Liver (tissue), 9 donors: ENCODE results near the gene YTHDF1. TPM values are rescaled to one million over a fixed set of nuclear protein-coding genes. Genes with fewer than 3 reads are reported as not detected.

ENCODE experiments used
- DNase-seq: peaks from one replicate; pipeline ENCODE4 v3.0.0-alpha.2; 2017; ENCODE audit warnings: low spot score
- H3K27ac ChIP-seq, 2 donors: one replicate each; pipeline ENCODE4 v1.7.0; 2013; ENCODE audit warnings: inconsistent platforms in 2 of 2, low read length in 2 of 2, control low read depth in 1 of 2, low read depth in 1 of 2, mild to moderate bottlenecking in 1 of 2
- H3K27me3 ChIP-seq, 4 donors: one replicate each; pipeline versions ENCODE4 v1.6.1 to v1.7.0; 2013; ENCODE audit warnings: low read length in 3 of 4, inconsistent platforms in 1 of 4, mild to moderate bottlenecking in 1 of 4, moderate library complexity in 1 of 4; ENCODE audit not compliant: control insufficient read depth in 4 of 4, insufficient read depth in 4 of 4
- H3K36me3 ChIP-seq, 4 donors: one replicate each; pipeline versions ENCODE4 v1.6.1 to v1.7.0; 2013; ENCODE audit warnings: low read length in 3 of 4, mild to moderate bottlenecking in 3 of 4, low read depth in 1 of 4, moderate library complexity in 1 of 4; ENCODE audit not compliant: control insufficient read depth in 4 of 4, insufficient read depth in 3 of 4
- H3K4me1 ChIP-seq, 4 donors: one replicate each; pipeline versions ENCODE4 v1.6.1 to v1.7.0; 2013; ENCODE audit warnings: low read length in 3 of 4, mild to moderate bottlenecking in 3 of 4, moderate library complexity in 1 of 4; ENCODE audit not compliant: control insufficient read depth in 4 of 4, insufficient read depth in 4 of 4
- H3K4me3 ChIP-seq, 3 donors: one replicate each; pipeline versions ENCODE4 v1.6.1 to v1.7.0; 2013; ENCODE audit warnings: low read length in 3 of 3, control low read depth in 1 of 3, low read depth in 1 of 3, mild to moderate bottlenecking in 1 of 3
- H3K9ac ChIP-seq, 2 donors: one replicate each; pipeline ENCODE4 v1.7.0; 2013; ENCODE audit warnings: low read length in 2 of 2, mild to moderate bottlenecking in 2 of 2, moderate library complexity in 2 of 2, control low read depth in 1 of 2, low read depth in 1 of 2
- H3K9me3 ChIP-seq, 4 donors: one replicate each; pipeline versions ENCODE4 v1.6.1 to v1.7.0; 2013; ENCODE audit warnings: low read length in 3 of 4; ENCODE audit not compliant: control insufficient read depth in 4 of 4
- ATF3 ChIP-seq: IDR thresholded peaks from 2 replicates; pipeline ENCODE4 v1.6.1; 2016; ENCODE audit warnings: antibody characterized with exemption
- CTCF ChIP-seq: fragments of 150-350 bp; IDR thresholded peaks from 2 replicates; pipeline ENCODE4 v1.5.1; 2017; ENCODE audit warnings: improper control_type of control experiment, low read depth, low read length; ENCODE audit not compliant: missing input control
- EGR1 ChIP-seq, 2 donors: IDR thresholded peaks; 2 replicates each; pipeline ENCODE4 v1.6.1; 2016 to 2018; ENCODE audit warnings: antibody characterized with exemption in 2 of 2, low read depth in 2 of 2
- FOXA1 ChIP-seq: IDR thresholded peaks from 2 replicates; pipeline ENCODE4 v1.6.1; 2016; ENCODE audit warnings: antibody characterized with exemption
- GABPA ChIP-seq, 2 donors: IDR thresholded peaks in 1 of 2; conservative IDR thresholded peaks in 1 of 2; 2 replicates each; pipeline ENCODE4 v1.6.1; 2016; ENCODE audit warnings: antibody characterized with exemption in 2 of 2, mild to moderate bottlenecking in 1 of 2, moderate library complexity in 1 of 2
- HNF4A ChIP-seq, 2 donors: conservative IDR thresholded peaks; 2 replicates each; pipeline ENCODE4 v1.6.1; 2016; ENCODE audit warnings: antibody characterized with exemption in 2 of 2, mild to moderate bottlenecking in 2 of 2
- HNF4G ChIP-seq: IDR thresholded peaks from 2 replicates; pipeline ENCODE4 v1.6.1; 2016; ENCODE audit warnings: antibody characterized with exemption
- JUND ChIP-seq, 2 donors: IDR thresholded peaks; 2 replicates each; pipeline ENCODE4 v1.6.1; 2016; ENCODE audit warnings: antibody characterized with exemption in 2 of 2
- MAX ChIP-seq: IDR thresholded peaks from 2 replicates; pipeline ENCODE4 v1.6.1; 2016; ENCODE audit warnings: antibody characterized with exemption
- NR2F2 ChIP-seq: IDR thresholded peaks from 2 replicates; pipeline ENCODE4 v1.6.1; 2016; ENCODE audit warnings: antibody characterized with exemption
- RAD21 ChIP-seq, 2 donors: IDR thresholded peaks; 2 replicates each; pipeline ENCODE4 v1.6.1; 2016; ENCODE audit warnings: antibody characterized with exemption in 2 of 2, mild to moderate bottlenecking in 2 of 2
- REST ChIP-seq: IDR thresholded peaks from 2 replicates; pipeline ENCODE4 v1.6.1; 2016; ENCODE audit warnings: antibody characterized with exemption, mild to moderate bottlenecking
- RXRA ChIP-seq, 2 donors: IDR thresholded peaks; 2 replicates each; pipeline ENCODE4 v1.6.1; 2017 to 2018; ENCODE audit warnings: antibody characterized with exemption in 2 of 2, mild to moderate bottlenecking in 1 of 2
- SP1 ChIP-seq: IDR thresholded peaks from 2 replicates; pipeline ENCODE4 v1.6.1; 2018; ENCODE audit warnings: antibody characterized with exemption, mild to moderate bottlenecking
- TAF1 ChIP-seq: conservative IDR thresholded peaks from 2 replicates; pipeline ENCODE4 v1.6.1; 2016; ENCODE audit warnings: antibody characterized with exemption, mild to moderate bottlenecking
- ZBTB33 ChIP-seq: IDR thresholded peaks from 2 replicates; pipeline ENCODE4 v1.6.1; 2016; ENCODE audit warnings: antibody characterized with exemption
- WGBS: extraction: QIAGEN DNeasy Blood & Tissue Kit; methylation state at CpG from one replicate; pipeline ENCODE4 v1.1.7; 2013; 5-methylcytosine and 5-hydroxymethylcytosine counted together
- polyA plus RNA-seq, 2 donors: library from polyadenylated mRNA; stranded (reverse) in 1 of 2; unstranded in 1 of 2; fragments of 200-250 nt in 1 of 2; fragments of >200 nt in 1 of 2; fragmentation: Nextera tagmentation in 1 of 2; extraction: Ambion mirVana in 1 of 2; gene quantifications; one replicate each; pipeline versions ENCODE4 v1.2.1 to v1.2.3, GENCODE V29; 2013 to 2015
- total RNA-seq, 2 donors: library from RNA; depleted of rRNA; stranded (reverse); fragments of >200 nt; gene quantifications; one replicate each; pipeline ENCODE4 v1.2.3, GENCODE V29; 2014
- donor health status: healthy.
- donor health status: healthy.
- donor health status: healthy.
- donor health status: healthy.
- donor health status: healthy.

The YTHDF1 gene
- total and polyA plus RNA-seq, 4 donors = 6.8 to 19.5 (median 14.9) TPM

- Histone ChIP-seq H3K4me1 (peaks cover 0 to 25% (median 4%) of the 10 kb centered on the region in 4 donors), H3K27ac (no peak overlapping the region), H3K36me3 (no peaks in the 10 kb centered on the region), H3K27me3 (peaks cover 4 to 44% (median 10%) of the 10 kb centered on the region in 4 donors), H3K9ac (no peak overlapping the region), H3K9me3 (no peaks in the 10 kb centered on the region), H3K4me3 (no peak overlapping the region)
- TF ChIP-seq FOXA1 (no peak), HNF4A (conservative IDR thresholded peaks at IDR 0.05) (no peak), CTCF (no peak), NR2F2 (no peak), MAX (no peak), EGR1 (IDR thresholded peaks at IDR 0.05; ENCODE audit: low read depth in 2 of 2) (no peak), GABPA (IDR thresholded peaks at IDR 0.05 in 1 of 2, conservative IDR thresholded peaks at IDR 0.05 in 1 of 2) (no peak), SP1 (no peak), RAD21 (IDR thresholded peaks at IDR 0.05) (no peak), TAF1 (no peak), REST (no peak), HNF4G (no peak), JUND (IDR thresholded peaks at IDR 0.05) (no peak), ATF3 (no peak)
- no peak for DNase-seq
- WGBS = 12% methylated on average over 16 of the region's 16 CpGs
These were observed 41.5 kb downstream of the YTHDF1 start for GRCh38 chr20:63174309-63175037.

GRCh38 chr20:63173552-63174191, 42.3 kb downstream of the YTHDF1 start:
- peaks cover 0 to 17% (median under 1%) of the 10 kb centered on the region in 4 donors for H3K4me1 ChIP-seq
- 34% methylated on average over 22 of the region's 22 CpGs for WGBS
- peaks cover 4 to 42% (median 10%) of the 10 kb centered on the region in 4 donors for H3K27me3 ChIP-seq
- TF ChIP-seq GABPA (IDR thresholded peaks at IDR 0.05 in 1 of 2, conservative IDR thresholded peaks at IDR 0.05 in 1 of 2) (no peak), RAD21 (IDR thresholded peaks at IDR 0.05) (no peak), MAX (no peak), JUND (IDR thresholded peaks at IDR 0.05) (no peak), ATF3 (no peak), RXRA (IDR thresholded peaks at IDR 0.05) (no peak), EGR1 (IDR thresholded peaks at IDR 0.05; ENCODE audit: low read depth in 2 of 2) (no peak), HNF4A (conservative IDR thresholded peaks at IDR 0.05) (no peak), SP1 (no peak), FOXA1 (no peak), REST (no peak), ZBTB33 (no peak)
- DNase-seq = no peak
- no peaks in the 10 kb centered on the region for H3K36me3 ChIP-seq
- H3K27ac ChIP-seq = no peak overlapping the region
- H3K9ac ChIP-seq = no peak overlapping the region
- no peak overlapping the region for H3K4me3 ChIP-seq
- H3K9me3 ChIP-seq = no peaks in the 10 kb centered on the region
